ENCODE data around the gene FGGY.

Gene FGGY

GRCh38 chr1:59315529-59316463 lies 18.9 kb downstream of the FGGY start:
- no peak for DNase-seq (ENCODE audit: low read depth in 2 of 2)

GRCh38 chr1:59316497-59317128 lies 19.7 kb downstream of the FGGY start:
- DNase-seq (ENCODE audit: low read depth in 2 of 2) = no peak

GRCh38 chr1:59317343-59317742 lies 20.4 kb downstream of the FGGY start:
- no peak for DNase-seq (ENCODE audit: low read depth in 2 of 2)

GRCh38 chr1:59317780-59318179 lies 20.9 kb downstream of the FGGY start:
- DNase-seq (ENCODE audit: low read depth in 2 of 2) = no peak

GRCh38 chr1:59318271-59318860 lies 21.5 kb downstream of the FGGY start:
- no peak for DNase-seq (ENCODE audit: low read depth in 2 of 2)

GRCh38 chr1:59322394-59322793 lies 25.5 kb downstream of the FGGY start:
- DNase-seq (ENCODE audit: low read depth in 2 of 2) = no peak

GRCh38 chr1:59322814-59323213 lies 25.9 kb downstream of the FGGY start:
- DNase-seq (ENCODE audit: low read depth in 2 of 2) = no peak

GRCh38 chr1:59323879-59324278 lies 27.0 kb downstream of the FGGY start:
- no peak for DNase-seq (ENCODE audit: low read depth in 2 of 2)

- no peak for DNase-seq (ENCODE audit: low read depth in 2 of 2)
Measured at GRCh38 chr1:59328353-59328752, 31.5 kb downstream of the FGGY start.

GRCh38 chr1:59329412-59330053 lies 32.6 kb downstream of the FGGY start:
- DNase-seq (ENCODE audit: low read depth in 2 of 2) = no peak

GRCh38 chr1:59331686-59332620 lies 35.1 kb downstream of the FGGY start:
- no peak for DNase-seq (ENCODE audit: low read depth in 2 of 2)

GRCh38 chr1:59332983-59333382 lies 36.1 kb downstream of the FGGY start:
- DNase-seq (ENCODE audit: low read depth in 2 of 2) = no peak

GRCh38 chr1:59333626-59334277 lies 36.9 kb downstream of the FGGY start:
- DNase-seq (ENCODE audit: low read depth in 2 of 2) = no peak

GRCh38 chr1:59340411-59341307 lies 43.8 kb downstream of the FGGY start:
- DNase-seq (ENCODE audit: low read depth in 2 of 2) = no peak

GRCh38 chr1:59342801-59343575 lies 46.1 kb downstream of the FGGY start:
- no peak for DNase-seq (ENCODE audit: low read depth in 2 of 2)

- no peak for DNase-seq (ENCODE audit: low read depth in 2 of 2)
Measured at GRCh38 chr1:59343576-59343840, 46.6 kb downstream of the FGGY start.

- no peak for DNase-seq (ENCODE audit: low read depth in 2 of 2)
Measured at GRCh38 chr1:59345221-59345620, 48.3 kb downstream of the FGGY start.

- DNase-seq (ENCODE audit: low read depth in 2 of 2) = no peak
Measured at GRCh38 chr1:59346429-59346828, 49.5 kb downstream of the FGGY start.

- DNase-seq (ENCODE audit: low read depth in 2 of 2) = no peak
Measured at GRCh38 chr1:59349101-59349500, 52.2 kb downstream of the FGGY start.
